Measurements from ENCODE around the gene CAMK2D. TPM values are rescaled to one million over a fixed set of nuclear protein-coding genes. Genes with fewer than 3 reads are reported as not detected.
A peak's percentile ranks its signal among the peaks of the same experiment; 100 is the strongest.

Gene CAMK2D
- polyA plus RNA-seq, 3 donors from 2014 or later = 14.8 to 22.8 (median 21.4) TPM

DNA sequence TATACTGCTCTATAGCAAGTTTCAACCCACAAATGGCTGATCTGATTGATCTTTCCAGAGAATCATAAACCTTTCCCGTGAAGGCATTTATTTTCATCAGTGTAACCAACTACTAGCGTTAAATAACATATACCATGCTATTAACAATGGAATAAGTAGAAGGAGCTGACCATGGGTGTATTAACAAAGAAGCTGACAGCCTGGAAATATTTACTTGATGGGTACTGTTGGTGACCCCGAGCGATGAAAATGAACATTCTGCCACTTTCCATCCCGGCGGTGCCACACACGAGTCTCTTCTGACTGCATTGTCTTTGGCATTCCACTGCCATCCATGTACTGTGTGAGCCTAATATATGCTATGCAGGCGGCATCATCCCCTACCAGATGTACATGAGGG is 304.4 kb downstream of the CAMK2D start:
- peaks cover 23 to 37% (median 32%) of the 10 kb centered on the region in 3 donors for H3K36me3 Mint-ChIP-seq
- DNase-seq = no peak
- no peaks in the 10 kb centered on the region for H3K4me1 Mint-ChIP-seq
- H3K4me3 Mint-ChIP-seq = no peak overlapping the region
- H3K27ac Mint-ChIP-seq = peak overlapping the region in 1 of 6 donors; percentile 23
- no peaks in the 10 kb centered on the region for H3K9me3 Mint-ChIP-seq
- no peaks in the 10 kb centered on the region for H3K27me3 Mint-ChIP-seq (ENCODE audit: low read depth in 3 of 3)

DNA sequence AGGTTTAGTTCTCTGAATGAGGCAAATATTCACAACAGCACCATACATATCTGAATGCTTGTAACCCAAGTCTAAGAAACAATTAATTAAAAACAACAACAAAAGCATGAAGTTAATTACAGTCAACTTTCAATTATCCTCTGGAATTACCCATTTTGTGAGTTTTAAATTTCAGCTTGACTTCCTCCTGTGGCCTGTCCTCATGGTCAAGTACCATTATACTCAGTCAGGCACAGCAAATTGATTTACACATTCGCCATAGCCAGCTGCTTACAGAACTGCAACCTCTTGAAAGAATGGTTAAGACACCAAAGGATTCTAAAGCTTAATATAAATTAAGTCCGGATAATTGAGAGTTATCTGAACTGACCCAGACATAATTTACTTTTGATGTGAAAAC is 306.5 kb downstream of the CAMK2D start:
- no peaks in the 10 kb centered on the region for H3K4me1 Mint-ChIP-seq
- H3K27me3 Mint-ChIP-seq (ENCODE audit: low read depth in 3 of 3) = no peaks in the 10 kb centered on the region
- no peak overlapping the region for H3K4me3 Mint-ChIP-seq
- no peak overlapping the region for H3K27ac Mint-ChIP-seq
- H3K36me3 Mint-ChIP-seq = peaks cover 19 to 33% (median 31%) of the 10 kb centered on the region in 3 donors
- H3K9me3 Mint-ChIP-seq = no peaks in the 10 kb centered on the region
- no peak for DNase-seq

DNA sequence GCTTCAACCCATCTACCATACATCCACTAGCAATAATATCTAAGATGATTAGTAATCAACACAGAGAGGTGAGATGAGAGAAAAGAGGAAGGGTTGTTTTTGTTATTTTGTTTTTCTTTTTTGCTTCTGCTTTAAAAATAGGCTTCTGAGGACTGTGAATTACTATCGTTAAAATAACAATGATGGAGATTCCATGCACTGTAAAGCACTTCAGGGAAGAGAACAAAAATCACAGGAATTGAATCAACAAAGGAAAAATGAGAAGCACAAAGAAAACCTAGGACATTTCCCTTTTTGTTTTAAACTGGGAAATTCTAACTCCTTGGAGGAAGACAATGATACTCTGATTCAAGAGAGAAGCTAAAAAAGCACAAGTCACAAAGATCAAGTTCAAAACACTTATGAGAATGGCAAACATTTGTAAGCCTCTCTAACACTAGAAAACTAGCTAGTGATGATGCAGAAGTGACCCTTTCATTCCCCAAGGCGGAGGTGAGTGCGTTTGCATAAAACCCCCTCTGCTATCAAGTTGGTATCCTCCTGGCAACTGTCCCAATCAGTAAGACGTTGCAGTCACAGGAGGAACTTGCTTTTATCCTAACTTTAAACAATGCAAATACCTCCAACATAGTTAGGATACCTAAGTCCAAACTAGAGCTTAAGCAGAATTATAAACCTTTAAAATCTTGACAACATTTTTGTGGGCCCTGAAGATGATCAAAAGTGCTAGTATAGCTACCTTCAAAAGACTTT is 308.5 kb downstream of the CAMK2D start:
- DNase-seq = no peak
- Mint-ChIP-seq H3K9me3 (no peaks in the 10 kb centered on the region), H3K4me1 (no peaks in the 10 kb centered on the region), H3K36me3 (peaks cover 18 to 29% (median 28%) of the 10 kb centered on the region in 3 donors), H3K27me3 (ENCODE audit: low read depth in 3 of 3) (no peaks in the 10 kb centered on the region), H3K27ac (no peak overlapping the region), H3K4me3 (no peak overlapping the region)

DNA sequence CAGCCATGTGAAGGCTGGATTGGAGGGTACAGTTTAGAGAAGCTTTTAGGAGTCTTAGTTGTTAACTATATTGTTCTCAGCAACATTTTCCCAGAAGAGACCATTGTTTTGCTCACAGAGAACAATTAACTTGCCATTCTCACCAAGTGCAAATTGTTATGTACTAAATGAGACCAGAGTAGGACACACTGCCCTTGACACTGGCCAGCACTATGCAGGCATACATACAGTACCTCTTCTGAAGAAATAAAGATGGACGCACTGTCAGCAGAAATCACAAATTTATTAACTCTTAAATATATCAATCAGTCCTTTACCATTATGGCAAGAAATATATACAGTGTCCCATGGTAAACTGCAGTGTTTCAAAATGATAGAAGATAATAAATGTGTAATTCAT is 309.4 kb downstream of the CAMK2D start:
- Mint-ChIP-seq H3K9me3 (no peaks in the 10 kb centered on the region), H3K4me3 (no peak overlapping the region), H3K27me3 (ENCODE audit: low read depth in 3 of 3) (no peaks in the 10 kb centered on the region), H3K4me1 (no peaks in the 10 kb centered on the region), H3K36me3 (peaks cover 15 to 23% (median 22%) of the 10 kb centered on the region in 3 donors), H3K27ac (no peak overlapping the region)
- DNase-seq = no peak

DNA sequence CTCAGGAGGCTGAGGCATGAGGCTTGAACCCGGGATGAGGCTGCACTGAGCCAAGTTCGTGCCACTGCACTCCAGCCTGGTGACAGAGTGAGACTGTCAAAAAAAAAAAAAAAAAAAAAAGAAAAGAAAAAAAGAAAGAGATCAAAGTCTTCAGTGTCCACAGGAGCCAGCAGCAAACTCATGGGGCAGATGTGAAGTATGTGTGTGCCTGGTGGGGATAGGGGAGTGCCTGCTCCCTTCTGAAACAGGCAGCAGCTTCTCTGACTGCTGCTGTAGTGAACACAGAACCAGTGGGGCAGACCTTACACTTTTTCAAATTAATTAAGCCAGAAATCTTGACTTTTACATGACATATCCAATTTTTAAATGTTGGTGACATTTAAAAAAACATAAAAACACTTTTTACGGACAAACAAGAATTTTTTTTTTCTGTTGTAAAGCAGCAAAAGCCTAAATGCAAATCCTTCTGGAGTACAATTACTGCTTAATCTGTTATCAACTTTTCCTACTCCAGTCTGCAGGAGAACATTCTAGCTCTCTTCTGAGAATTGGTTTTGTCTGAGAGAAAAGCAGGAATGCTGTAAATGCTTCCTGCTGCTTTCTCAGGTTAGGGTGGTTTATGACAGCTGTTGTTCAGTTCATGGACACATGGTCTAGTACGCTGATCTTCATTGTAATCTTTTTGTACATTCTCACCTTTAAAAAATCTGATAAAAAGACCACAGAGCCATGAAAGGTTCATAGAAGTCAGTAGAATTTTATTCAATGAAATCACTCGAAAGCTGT is 311.1 kb downstream of the CAMK2D start:
- Mint-ChIP-seq H3K36me3 (peaks cover 3 to 13% (median 9%) of the 10 kb centered on the region in 3 donors), H3K4me1 (no peaks in the 10 kb centered on the region), H3K27ac (no peak overlapping the region), H3K27me3 (ENCODE audit: low read depth in 3 of 3) (no peaks in the 10 kb centered on the region), H3K9me3 (no peaks in the 10 kb centered on the region), H3K4me3 (no peak overlapping the region)
- DNase-seq = no peak

DNA sequence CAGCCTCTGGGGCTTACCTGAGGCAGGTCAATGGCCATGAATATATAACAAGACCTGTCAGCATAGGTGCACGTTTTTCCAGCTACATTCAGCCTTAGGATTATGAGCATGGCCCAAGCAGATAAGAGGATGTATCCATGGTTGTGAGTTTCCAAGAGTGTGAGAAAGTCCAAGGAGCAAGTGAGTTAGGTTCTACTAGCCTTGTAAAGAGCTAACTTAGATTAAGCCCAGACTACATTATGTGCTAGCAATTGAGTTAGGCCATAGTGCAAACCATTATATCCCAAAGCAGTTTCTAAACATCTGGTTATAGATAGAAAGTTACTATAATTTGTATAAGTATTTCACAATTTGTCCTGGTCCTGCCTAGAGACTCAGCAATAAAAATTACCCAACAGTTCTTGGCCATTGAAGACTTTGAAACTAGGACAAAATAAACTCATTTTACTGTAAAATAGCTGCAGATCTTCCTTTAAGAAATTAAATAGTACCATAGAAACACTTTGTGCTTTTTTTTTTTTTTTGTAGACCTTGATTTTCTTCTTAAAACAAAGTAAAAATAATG is 312.0 kb downstream of the CAMK2D start:
- no peaks in the 10 kb centered on the region for H3K4me1 Mint-ChIP-seq
- no peaks in the 10 kb centered on the region for H3K9me3 Mint-ChIP-seq
- no peaks in the 10 kb centered on the region for H3K27me3 Mint-ChIP-seq (ENCODE audit: low read depth in 3 of 3)
- DNase-seq = no peak
- no peak overlapping the region for H3K4me3 Mint-ChIP-seq
- H3K36me3 Mint-ChIP-seq = peaks cover 3 to 13% (median 9%) of the 10 kb centered on the region in 3 donors
- H3K27ac Mint-ChIP-seq = no peak overlapping the region

DNA sequence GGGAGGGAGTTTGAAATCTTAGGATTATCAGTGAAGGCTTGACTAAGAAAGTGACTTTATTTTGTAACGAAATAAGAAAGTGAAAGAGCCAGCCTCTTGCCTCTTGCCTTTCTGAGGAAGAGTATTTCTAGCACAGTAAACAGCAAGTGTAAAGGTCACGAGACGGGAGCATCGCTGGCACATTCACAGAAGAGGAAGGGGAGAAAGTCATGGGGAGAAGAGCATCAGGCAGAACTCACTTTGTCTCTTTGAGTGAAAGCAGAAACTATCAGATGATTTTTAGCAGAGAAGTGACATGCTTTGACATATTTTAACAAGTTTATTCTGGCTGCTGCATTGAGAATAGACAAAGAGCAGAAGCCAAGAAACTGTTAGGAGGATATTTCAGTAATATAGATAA is 313.8 kb downstream of the CAMK2D start:
- Mint-ChIP-seq H3K4me1 (peaks cover 2 to 6% of the 10 kb centered on the region in 2 donors), H3K36me3 (peaks cover 0 to 6% (median 6%) of the 10 kb centered on the region in 3 donors), H3K27me3 (ENCODE audit: low read depth in 3 of 3) (peaks cover 0 to 4% (median 0%) of the 10 kb centered on the region in 3 donors), H3K9me3 (no peaks in the 10 kb centered on the region), H3K27ac (no peak overlapping the region), H3K4me3 (no peak overlapping the region)
- no peak for DNase-seq

DNA sequence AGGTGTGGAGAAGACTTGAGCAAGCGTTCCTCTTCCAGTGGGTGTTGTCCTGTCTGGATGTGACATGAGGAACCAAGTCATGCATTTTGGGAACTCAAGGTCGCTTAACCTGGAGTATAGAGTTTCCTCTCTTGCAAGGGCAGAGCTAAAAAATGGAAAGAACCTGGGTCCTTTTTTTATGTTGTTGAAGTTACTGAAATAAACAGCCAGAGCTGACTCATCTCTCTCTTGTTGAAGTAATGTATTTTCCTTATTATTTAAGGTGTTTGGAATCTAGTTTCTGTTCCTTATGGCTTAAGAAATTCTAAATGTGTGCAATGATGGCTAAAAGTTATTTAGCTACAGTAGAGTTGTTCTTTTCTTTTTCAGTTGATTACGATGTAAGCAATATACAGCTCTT is 314.5 kb downstream of the CAMK2D start:
- H3K4me3 Mint-ChIP-seq = no peak overlapping the region
- H3K27ac Mint-ChIP-seq = no peak overlapping the region
- H3K27me3 Mint-ChIP-seq (ENCODE audit: low read depth in 3 of 3) = peaks cover 0 to 4% (median 1%) of the 10 kb centered on the region in 3 donors
- peaks cover 2 to 6% of the 10 kb centered on the region in 2 donors for H3K4me1 Mint-ChIP-seq
- H3K36me3 Mint-ChIP-seq = peaks cover 0 to 6% (median 6%) of the 10 kb centered on the region in 3 donors
- no peaks in the 10 kb centered on the region for H3K9me3 Mint-ChIP-seq
- no peak for DNase-seq

DNA sequence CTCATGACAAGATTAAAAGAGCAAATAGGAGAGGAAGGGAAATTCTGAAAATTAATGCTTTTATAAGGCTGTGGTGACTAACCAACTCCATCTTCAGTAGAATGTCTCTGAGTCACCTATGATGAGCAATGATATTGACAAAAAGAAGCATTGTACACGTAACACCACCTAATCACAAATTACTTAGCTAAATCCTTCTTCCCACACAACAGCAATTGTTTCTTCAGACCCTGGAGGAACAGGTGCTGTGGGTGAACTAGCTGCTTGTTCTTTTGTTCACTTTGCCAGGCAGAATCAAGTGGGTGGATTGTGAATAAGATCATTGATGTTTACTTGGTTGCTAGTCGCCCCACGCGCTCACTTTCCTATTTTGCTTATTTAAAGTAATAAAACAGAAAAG is 315.5 kb downstream of the CAMK2D start:
- no peak for DNase-seq
- H3K27me3 Mint-ChIP-seq (ENCODE audit: low read depth in 3 of 3) = peaks cover 0 to 4% (median 1%) of the 10 kb centered on the region in 3 donors
- H3K27ac Mint-ChIP-seq = no peak overlapping the region
- no peak overlapping the region for H3K4me3 Mint-ChIP-seq
- H3K9me3 Mint-ChIP-seq = no peaks in the 10 kb centered on the region
- no peaks in the 10 kb centered on the region for H3K36me3 Mint-ChIP-seq
- H3K4me1 Mint-ChIP-seq = peaks cover 2 to 6% of the 10 kb centered on the region in 2 donors

DNA sequence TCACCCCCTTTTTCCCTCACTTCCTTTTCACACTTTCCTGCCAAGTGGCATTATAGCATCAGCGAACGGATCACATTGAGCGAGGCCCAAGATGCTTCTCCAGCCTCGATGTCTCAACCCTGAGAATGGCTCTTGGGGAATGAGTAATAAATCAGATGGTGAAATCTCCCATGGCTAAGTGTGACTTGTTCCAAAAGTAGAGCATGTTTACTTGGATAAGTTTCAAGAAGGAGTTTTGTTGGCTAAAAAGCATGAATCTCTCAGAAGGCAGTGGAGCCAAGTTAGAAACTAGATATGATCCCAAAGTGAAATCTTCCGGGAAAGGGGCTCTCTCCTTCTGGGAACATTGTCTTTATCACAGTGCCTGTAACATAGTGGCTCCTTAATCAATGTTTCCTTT is 316.3 kb downstream of the CAMK2D start:
- peaks cover 0 to 4% (median 1%) of the 10 kb centered on the region in 3 donors for H3K27me3 Mint-ChIP-seq (ENCODE audit: low read depth in 3 of 3)
- no peak overlapping the region for H3K27ac Mint-ChIP-seq
- H3K4me3 Mint-ChIP-seq = no peak overlapping the region
- H3K4me1 Mint-ChIP-seq = peaks cover 2 to 6% of the 10 kb centered on the region in 2 donors
- DNase-seq = no peak
- H3K36me3 Mint-ChIP-seq = no peaks in the 10 kb centered on the region
- no peaks in the 10 kb centered on the region for H3K9me3 Mint-ChIP-seq

DNA sequence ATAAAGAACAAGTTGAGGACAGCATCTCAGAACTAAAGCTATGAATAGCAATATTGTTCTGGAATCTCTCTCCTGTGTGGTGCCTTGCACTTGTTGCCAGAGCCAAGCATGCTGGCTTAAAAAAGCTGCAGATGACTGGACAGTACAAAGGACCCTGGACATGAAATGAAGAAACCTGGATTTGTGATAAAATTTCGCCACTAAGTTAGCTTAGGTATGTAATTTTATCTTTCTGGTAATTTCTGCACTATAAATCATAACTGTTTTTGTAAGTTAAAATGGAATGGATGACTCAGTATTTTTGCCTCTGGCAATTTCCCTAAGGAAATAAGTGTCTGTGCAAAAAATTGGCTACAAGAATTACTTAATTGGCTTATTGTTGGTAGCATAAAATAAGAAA is 317.2 kb downstream of the CAMK2D start:
- peaks cover 2 to 6% of the 10 kb centered on the region in 2 donors for H3K4me1 Mint-ChIP-seq
- DNase-seq = no peak
- H3K27me3 Mint-ChIP-seq (ENCODE audit: low read depth in 3 of 3) = peaks cover 0 to 4% (median 1%) of the 10 kb centered on the region in 3 donors
- H3K9me3 Mint-ChIP-seq = no peaks in the 10 kb centered on the region
- H3K27ac Mint-ChIP-seq = no peak overlapping the region
- no peak overlapping the region for H3K4me3 Mint-ChIP-seq
- no peaks in the 10 kb centered on the region for H3K36me3 Mint-ChIP-seq

DNA sequence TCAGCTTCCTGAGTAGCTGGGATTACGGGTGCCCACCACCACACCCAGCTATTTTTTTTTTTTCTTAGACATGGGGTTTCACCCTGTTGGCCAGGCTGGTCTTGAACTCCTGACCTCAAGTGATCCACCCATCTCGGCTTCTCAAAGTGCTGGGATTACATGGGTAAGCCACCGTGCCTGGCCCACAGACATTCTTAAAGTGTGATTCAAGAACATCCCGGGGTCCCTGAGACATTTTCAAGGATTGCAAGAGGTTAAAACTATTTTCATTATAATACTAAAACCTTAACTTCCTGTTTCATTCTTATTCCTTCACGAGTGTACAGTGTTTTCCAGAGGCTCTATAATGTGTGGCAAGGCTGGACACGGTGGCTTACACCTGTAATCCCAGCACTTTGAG is 318.7 kb downstream of the CAMK2D start:
- Mint-ChIP-seq H3K27ac (no peak overlapping the region), H3K4me1 (peaks cover 2 to 6% of the 10 kb centered on the region in 2 donors), H3K9me3 (no peaks in the 10 kb centered on the region), H3K36me3 (no peaks in the 10 kb centered on the region), H3K4me3 (no peak overlapping the region), H3K27me3 (ENCODE audit: low read depth in 3 of 3) (peaks cover 0 to 5% (median 4%) of the 10 kb centered on the region in 3 donors)
- no peak for DNase-seq

DNA sequence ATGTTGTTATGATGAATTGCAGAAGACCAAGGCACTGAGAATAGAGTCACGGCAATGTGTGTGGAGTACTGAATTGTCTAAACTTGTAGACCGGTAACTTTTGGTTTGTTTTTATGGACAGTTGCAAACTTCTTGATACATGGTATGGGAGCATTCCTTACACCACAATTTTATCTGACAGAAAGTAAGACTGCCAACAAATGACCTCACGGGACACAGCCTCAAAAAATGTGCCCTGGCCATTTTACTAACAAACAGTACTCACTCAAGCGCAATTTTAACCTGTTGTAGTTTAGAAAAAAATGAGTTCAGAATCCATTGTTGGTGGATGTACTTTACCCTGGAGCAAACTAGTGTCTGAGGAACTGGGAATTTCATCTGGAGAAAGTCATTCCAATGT is 321.2 kb downstream of the CAMK2D start:
- Mint-ChIP-seq H3K27ac (no peak overlapping the region), H3K9me3 (peaks cover 0 to 2% (median 0%) of the 10 kb centered on the region in 6 donors), H3K4me1 (peaks cover 2 to 6% of the 10 kb centered on the region in 2 donors), H3K4me3 (no peak overlapping the region), H3K27me3 (ENCODE audit: low read depth in 3 of 3) (peaks cover 4 to 5% (median 4%) of the 10 kb centered on the region in 3 donors), H3K36me3 (no peaks in the 10 kb centered on the region)
- no peak for DNase-seq

DNA sequence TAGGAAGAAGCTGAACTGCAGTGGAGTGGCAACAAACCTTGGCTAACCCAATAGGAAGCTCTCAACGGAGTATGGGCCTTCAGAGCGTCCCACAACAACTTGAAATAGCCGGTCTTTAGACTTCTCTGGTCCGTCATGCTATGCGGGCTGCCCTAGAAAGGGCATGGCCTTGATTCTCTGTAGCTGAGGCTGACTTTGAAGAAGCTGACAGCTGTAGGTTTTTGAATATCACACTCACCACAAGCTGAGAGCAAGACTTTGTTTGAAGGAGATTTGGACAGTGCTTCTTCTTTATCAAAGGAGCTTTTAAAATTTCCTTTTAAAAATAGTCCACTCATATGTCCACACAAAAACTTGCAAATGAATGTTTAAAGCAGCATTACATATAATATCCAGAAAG is 322.9 kb downstream of the CAMK2D start:
- H3K4me1 Mint-ChIP-seq = no peaks in the 10 kb centered on the region

More for the DNA sequence above, 322.9 kb downstream of the CAMK2D start:
- no peaks in the 10 kb centered on the region for H3K36me3 Mint-ChIP-seq
- peaks cover 0 to 2% (median 0%) of the 10 kb centered on the region in 6 donors for H3K9me3 Mint-ChIP-seq
- H3K27me3 Mint-ChIP-seq (ENCODE audit: low read depth in 3 of 3) = peaks cover 0 to 5% (median 4%) of the 10 kb centered on the region in 3 donors
- H3K4me3 Mint-ChIP-seq = no peak overlapping the region
- no peak for DNase-seq
- no peak overlapping the region for H3K27ac Mint-ChIP-seq
